Smooth muscle cell (in vitro differentiated cells): ENCODE data around the gene INCENP. TPM values are rescaled to one million over a fixed set of nuclear protein-coding genes. Genes with fewer than 3 reads are reported as not detected.

Source experiments
- DNase-seq: peaks from one replicate; lab custom pipeline; 2025; ENCODE audit not compliant: unreplicated experiment; lab: John Stamatoyannopoulos, UW
- H2AFZ ChIP-seq: fragments of 200-600 bp; sonication (generic); 2 replicates; pipeline ENCODE4 v1.6.0; 2016; ENCODE audit warnings: antibody characterized with exemption, low read depth, mild to moderate bottlenecking
- H3F3A ChIP-seq: fragments of 200-600 bp; sonication (generic); 2 replicates; pipeline ENCODE4 v1.6.0; 2017; ENCODE audit warnings: antibody characterized with exemption, low read depth
- H3K27ac ChIP-seq: fragments of 200-600 bp; sonication (generic); 2 replicates; pipeline ENCODE4 v1.5.1; 2016; ENCODE audit warnings: low read depth, mild to moderate bottlenecking
- H3K27me3 ChIP-seq: fragments of 200-600 bp; sonication (generic); 2 replicates; pipeline ENCODE4 v1.6.1; 2016; ENCODE audit warnings: low read depth, mild to moderate bottlenecking
- H3K36me3 ChIP-seq: fragments of 200-600 bp; sonication (generic); 2 replicates; pipeline ENCODE4 v1.5.1; 2016; ENCODE audit warnings: low read depth
- H3K4me1 ChIP-seq: fragments of 200-600 bp; sonication (generic); 2 replicates; pipeline ENCODE4 v1.5.1; 2016; ENCODE audit warnings: low read depth
- H3K4me2 ChIP-seq: fragments of 200-600 bp; sonication (generic); 2 replicates; pipeline ENCODE4 v1.6.0; 2016; ENCODE audit warnings: mild to moderate bottlenecking
- H3K4me3 ChIP-seq: fragments of 200-600 bp; sonication (generic); 2 replicates; pipeline ENCODE4 v1.5.1; 2016; ENCODE audit warnings: mild to moderate bottlenecking
- H3K79me2 ChIP-seq: fragments of 200-600 bp; sonication (generic); 2 replicates; pipeline ENCODE4 v1.6.0; 2016; ENCODE audit warnings: low read depth, mild to moderate bottlenecking
- H3K9ac ChIP-seq: fragments of 200-600 bp; sonication (generic); 2 replicates; pipeline ENCODE4 v1.6.0; 2016; ENCODE audit warnings: low read depth
- H3K9me3 ChIP-seq: fragments of 200-600 bp; sonication (generic); replicated peaks from 2 replicates; pipeline ENCODE4 v1.5.1; 2016; ENCODE audit warnings: low read depth
- H4K20me1 ChIP-seq: fragments of 200-600 bp; sonication (generic); 2 replicates; pipeline ENCODE4 v1.6.0; 2016; ENCODE audit warnings: low read depth
- CTCF ChIP-seq: fragments of 200-600 bp; sonication (generic); IDR thresholded peaks from 2 replicates; pipeline ENCODE4 v1.5.1; 2017; ENCODE audit warnings: borderline replicate concordance, mild to moderate bottlenecking, antibody characterized with exemption; ENCODE audit not compliant: insufficient read depth, poor library complexity, severe bottlenecking
- WGBS: methylation state at CpG from one replicate; pipeline ENCODE4 v1.1.7; 2016; ENCODE audit warnings: low lambda C conversion rate; 5-methylcytosine and 5-hydroxymethylcytosine counted together
- polyA plus RNA-seq: library from polyadenylated mRNA; unstranded; fragments of >200 nt; fragmentation: Nextera tagmentation; extraction: Ambion mirVana; gene quantifications from 2 replicates; pipeline ENCODE4 v1.2.1, GENCODE V29; 2016
- total RNA-seq: library from RNA; depleted of rRNA; stranded (reverse); fragments of >200 nt; gene quantifications from 2 replicates; pipeline ENCODE4 v1.2.3, GENCODE V29; 2014

INCENP gene
- total and polyA plus RNA-seq, 2 experiments from 2014 or later: 2.3 to 25.7 TPM

GRCh38 chr11:62142043-62142375 is 18.2 kb downstream of the INCENP start:
- WGBS: 100% methylated on average over 4 of the region's 4 CpGs

GRCh38 chr11:62142921-62143320 is 19.1 kb downstream of the INCENP start:
- no peak overlapping the region for H3K9ac ChIP-seq
- no peaks in the 10 kb centered on the region for H3K36me3 ChIP-seq
- no peak overlapping the region for H3K27ac ChIP-seq
- 86% methylated on average over 3 of the region's 3 CpGs for WGBS
- H3K4me1 ChIP-seq: no peaks in the 10 kb centered on the region
- H3K9me3 ChIP-seq: no peaks in the 10 kb centered on the region
- H3K4me3 ChIP-seq: no peak overlapping the region
- H2AFZ ChIP-seq: no peak overlapping the region
- H3K27me3 ChIP-seq: no peaks in the 10 kb centered on the region
- no peaks in the 10 kb centered on the region for H3K79me2 ChIP-seq
- DNase-seq: no peak
- H3F3A ChIP-seq: no peaks in the 10 kb centered on the region
- H4K20me1 ChIP-seq: no peaks in the 10 kb centered on the region
- TF ChIP-seq CTCF: no peak
- no peak overlapping the region for H3K4me2 ChIP-seq

More at GRCh38 chr11:62142043-62142375, 18.2 kb downstream of the INCENP start:
- Histone ChIP-seq H3K36me3 (no peaks in the 10 kb centered on the region), H3F3A (no peaks in the 10 kb centered on the region), H3K27me3 (no peaks in the 10 kb centered on the region), H3K9ac (no peak overlapping the region), H3K4me3 (no peak overlapping the region), H3K9me3 (no peaks in the 10 kb centered on the region), H2AFZ (no peak overlapping the region), H3K79me2 (no peaks in the 10 kb centered on the region), H4K20me1 (no peaks in the 10 kb centered on the region), H3K4me2 (no peak overlapping the region), H3K4me1 (no peaks in the 10 kb centered on the region), H3K27ac (no peak overlapping the region)
- DNase-seq: no peak
- TF ChIP-seq CTCF: no peak

- H3K4me2 ChIP-seq: no peak overlapping the region
- DNase-seq: no peak
- H4K20me1 ChIP-seq: no peaks in the 10 kb centered on the region
- no peak overlapping the region for H2AFZ ChIP-seq
- H3K9ac ChIP-seq: no peak overlapping the region
- no peaks in the 10 kb centered on the region for H3K27me3 ChIP-seq
- no peak for TF ChIP-seq CTCF
- WGBS: 100% methylated on average over 1 of the region's 1 CpG
- no peaks in the 10 kb centered on the region for H3K36me3 ChIP-seq
- no peaks in the 10 kb centered on the region for H3K79me2 ChIP-seq
- no peaks in the 10 kb centered on the region for H3K4me1 ChIP-seq
- no peaks in the 10 kb centered on the region for H3K9me3 ChIP-seq
- H3K27ac ChIP-seq: no peak overlapping the region
- no peak overlapping the region for H3K4me3 ChIP-seq
- H3F3A ChIP-seq: no peaks in the 10 kb centered on the region
Observed at GRCh38 chr11:62143727-62144126, 19.9 kb downstream of the INCENP start.

GRCh38 chr11:62144641-62145255 is 20.9 kb downstream of the INCENP start:
- no peak for DNase-seq
- TF ChIP-seq CTCF: no peak
- Histone ChIP-seq H3K4me2 (no peak overlapping the region), H3K36me3 (no peaks in the 10 kb centered on the region), H3F3A (no peaks in the 10 kb centered on the region), H2AFZ (no peak overlapping the region), H3K4me3 (no peak overlapping the region), H3K9me3 (no peaks in the 10 kb centered on the region), H3K27ac (no peak overlapping the region), H3K79me2 (no peaks in the 10 kb centered on the region), H3K9ac (no peak overlapping the region), H4K20me1 (no peaks in the 10 kb centered on the region), H3K4me1 (no peaks in the 10 kb centered on the region), H3K27me3 (no peaks in the 10 kb centered on the region)
- 98% methylated on average over 24 of the region's 24 CpGs for WGBS
